22Rv1 (cell line): ENCODE measurements around the gene OR1E2.

Experiments used
- H3K27ac ChIP-seq: fragments of 450-650 bp; 2 replicates; pipeline ENCODE4 v1.5.1; 2017
- CTCF ChIP-seq: fragments of 450-650 bp; IDR thresholded peaks from 2 replicates; pipeline ENCODE4 v1.5.1; 2017; ENCODE audit warnings: mild to moderate bottlenecking
- ZFX ChIP-seq: fragments of 450-650 bp; IDR thresholded peaks from 2 replicates; pipeline ENCODE4 v1.6.1; 2017; ENCODE audit warnings: antibody characterized with exemption, borderline replicate concordance

OR1E2 gene

GRCh38 chr17:3433741-3434140 is at the start of gene OR1E2:
OR1E2 (minus strand) TSS chr17:3433841; CDS start chr17:3433841, 0 bp downstream.
- no peak for TF ChIP-seq CTCF
- no peak for TF ChIP-seq ZFX
- H3K27ac ChIP-seq, result no peak within 1 kb of the TSS

- no peak overlapping the region for H3K27ac ChIP-seq
- TF ChIP-seq ZFX (no peak), CTCF (no peak)
These were observed 49.2 kb upstream of the OR1E2 start for GRCh38 chr17:3482852-3483251.

- no peak overlapping the region for H3K27ac ChIP-seq
- TF ChIP-seq CTCF (no peak), ZFX (no peak)
These were observed 46.3 kb upstream of the OR1E2 start for GRCh38 chr17:3479988-3480387.

GRCh38 chr17:3475812-3476610 is 42.4 kb upstream of the OR1E2 start, which contains the start of gene ASPA:
ASPA (plus strand) TSS chr17:3475997; CDS start chr17:3476160, 163 bp downstream.
- peak within 1 kb of the TSS; percentile 49 for H3K27ac ChIP-seq
- TF ChIP-seq CTCF, result no peak
- no peak for TF ChIP-seq ZFX

GRCh38 chr17:3475251-3475685 is 41.6 kb upstream of the OR1E2 start:
- TF ChIP-seq CTCF (no peak), ZFX (no peak)
- H3K27ac ChIP-seq, result peak overlapping the region; percentile 49

- TF ChIP-seq ZFX (no peak), CTCF (no peak)
- H3K27ac ChIP-seq, result peak overlapping the region; percentile 49
These were observed 40.6 kb upstream of the OR1E2 start for GRCh38 chr17:3474212-3474611.

- no peak overlapping the region for H3K27ac ChIP-seq
- TF ChIP-seq ZFX, result no peak
- no peak for TF ChIP-seq CTCF
These were observed 38.5 kb upstream of the OR1E2 start for GRCh38 chr17:3472137-3472536.
